Fibroblast of the conjunctiva (primary cell): Measurements from ENCODE around the gene ECM2.

Source experiments
- DNase-seq: peaks from one replicate; pipeline ENCODE4 v3.0.0-alpha.2; 2010; ENCODE audit warnings: low read depth

ECM2 gene

GRCh38 chr9:92527832-92528521 is 7.8 kb downstream of the ECM2 start:
- no peak for DNase-seq

- no peak for DNase-seq
These were observed 8.4 kb downstream of the ECM2 start for GRCh38 chr9:92527291-92527828.

- no peak for DNase-seq
These were observed 10.5 kb downstream of the ECM2 start for GRCh38 chr9:92525306-92525705.

- DNase-seq: no peak
These were observed 10.9 kb downstream of the ECM2 start for GRCh38 chr9:92524881-92525280.

- DNase-seq: no peak
These were observed 12.5 kb downstream of the ECM2 start for GRCh38 chr9:92522983-92523970.

GRCh38 chr9:92520837-92521236 is 15.0 kb downstream of the ECM2 start:
- DNase-seq: no peak

- DNase-seq: no peak
These were observed 17.6 kb downstream of the ECM2 start for GRCh38 chr9:92518199-92518598.

GRCh38 chr9:92517046-92517445 is 18.7 kb downstream of the ECM2 start:
- no peak for DNase-seq

- DNase-seq: no peak
These were observed 19.3 kb downstream of the ECM2 start for GRCh38 chr9:92516521-92516920.

- no peak for DNase-seq
These were observed 21.2 kb downstream of the ECM2 start for GRCh38 chr9:92514635-92515034.

- DNase-seq: no peak
These were observed 22.4 kb downstream of the ECM2 start for GRCh38 chr9:92513349-92513748.

- no peak for DNase-seq
These were observed 23.2 kb downstream of the ECM2 start for GRCh38 chr9:92512622-92513021.

GRCh38 chr9:92510747-92511146 is 25.0 kb downstream of the ECM2 start:
- DNase-seq: no peak

GRCh38 chr9:92509050-92509449 is 26.7 kb downstream of the ECM2 start:
- DNase-seq: no peak

GRCh38 chr9:92508018-92508820 is 27.6 kb downstream of the ECM2 start:
- no peak for DNase-seq

GRCh38 chr9:92507496-92507895 is 28.3 kb downstream of the ECM2 start:
- no peak for DNase-seq

GRCh38 chr9:92507005-92507404 is 28.8 kb downstream of the ECM2 start:
- DNase-seq: no peak

- peak; percentile 99 for DNase-seq
These were observed 29.5 kb downstream of the ECM2 start for GRCh38 chr9:92506184-92506857.

- no peak for DNase-seq
These were observed 30.9 kb downstream of the ECM2 start for GRCh38 chr9:92504881-92505280.

GRCh38 chr9:92503156-92503555 is 32.6 kb downstream of the ECM2 start:
- no peak for DNase-seq

- peak; percentile 42 for DNase-seq
These were observed 34.0 kb downstream of the ECM2 start for GRCh38 chr9:92501671-92502393.
